Endothelial cell of umbilical vein (primary cell): ENCODE data around the gene ZFR2. TPM values are rescaled to one million over a fixed set of nuclear protein-coding genes. Genes with fewer than 3 reads are reported as not detected.

Source experiments
- BruUV-seq: library from RNA; stranded (reverse); fragments of 400-500 nt; replicated peaks from 2 replicates; lab custom pipeline; 2021; lab: Mats Ljungman, UMichigan
- CTCF ChIA-PET: fragments of 300-600, 350-600 bp; sonication (Branson Sonifier 250); formaldehyde crosslinking; loops from one replicate; lab custom pipeline; 2021; ENCODE audit warnings: antibody characterized with exemption, inconsistent platforms; lab: Charles Lee
- POLR2A ChIA-PET: fragments of 300-600, 350-600 bp; sonication (Branson Sonifier 250); formaldehyde crosslinking; loops from one replicate; lab custom pipeline; 2021; ENCODE audit warnings: antibody characterized with exemption, inconsistent platforms; lab: Charles Lee
- DNase-seq: peaks from one replicate; pipeline ENCODE4 v3.0.0-alpha.2; 2011; ENCODE audit warnings: low read depth, low spot score
- FAIRE-seq: peaks from 2 replicates; lab custom pipeline; 2011; peaks lifted over from hg19 to GRCh38; lab: Jason Lieb, UNC
- H2AFZ ChIP-seq: 2 replicates; pipeline ENCODE4 v1.6.0; 2012; ENCODE audit warnings: low read depth, low read length, control low read depth, inconsistent platforms
- H3K27ac ChIP-seq: 2 replicates; pipeline ENCODE4 v1.5.1; 2011; ENCODE audit warnings: low read depth, mild to moderate bottlenecking, control low read depth, low read length, moderate library complexity; ENCODE audit not compliant: insufficient read depth
- H3K27me3 ChIP-seq, 2 experiments: 2 replicates each; pipeline versions ENCODE4 v1.6.0 to v1.6.1; 2011; ENCODE audit warnings: low read length in 2 of 2, mixed read lengths in 1 of 2; ENCODE audit not compliant: control insufficient read depth in 2 of 2, insufficient read depth in 2 of 2
- H3K36me3 ChIP-seq, 2 experiments: 2 replicates in 1 of 2; 3 replicates in 1 of 2; pipeline ENCODE4 v1.5.1; 2011; ENCODE audit warnings: low read length in 2 of 2, mild to moderate bottlenecking in 1 of 2, moderate library complexity in 1 of 2; ENCODE audit not compliant: control insufficient read depth in 2 of 2, insufficient read depth in 2 of 2; ENCODE audit errors: extremely low read depth in 1 of 2
- H3K4me1 ChIP-seq: 3 replicates; pipeline ENCODE4 v1.5.1; 2011; ENCODE audit warnings: mild to moderate bottlenecking, low read length; ENCODE audit not compliant: control insufficient read depth, insufficient read depth; ENCODE audit errors: extremely low read depth
- H3K4me2 ChIP-seq: 2 replicates; pipeline ENCODE4 v1.6.1; 2011; ENCODE audit warnings: low read length, control low read depth, mixed read lengths; ENCODE audit not compliant: insufficient read depth
- H3K4me3 ChIP-seq, 3 experiments: fragments of 200-600 bp in 1 of 3; sonication (generic), shearing (Covaris generic) in 1 of 3; replicated peaks in 1 of 3; 2 replicates each; pipeline ENCODE4 v1.5.1; 2011 to 2016; ENCODE audit warnings: control low read depth in 3 of 3, low read length in 3 of 3, mild to moderate bottlenecking in 2 of 3, inconsistent platforms in 1 of 3, low read depth in 1 of 3, moderate library complexity in 1 of 3; ENCODE audit not compliant: insufficient read depth in 1 of 3
- H3K79me2 ChIP-seq: 2 replicates; pipeline ENCODE4 v1.6.0; 2012; ENCODE audit warnings: low read length, inconsistent platforms; ENCODE audit not compliant: control insufficient read depth, insufficient read depth
- H3K9ac ChIP-seq: replicated peaks from 2 replicates; pipeline ENCODE3; 2011; ENCODE audit warnings: low read length, control low read depth; ENCODE audit not compliant: insufficient read depth; ENCODE audit errors: extremely low read depth
- H3K9me1 ChIP-seq: replicated peaks from 3 replicates; pipeline ENCODE4 v1.6.0; 2011; ENCODE audit warnings: mild to moderate bottlenecking, low read length; ENCODE audit not compliant: control insufficient read depth, insufficient read depth; ENCODE audit errors: extremely low read depth
- H3K9me3 ChIP-seq: replicated peaks from 2 replicates; pipeline ENCODE4 v1.5.1; 2012; ENCODE audit warnings: low read length, inconsistent platforms; ENCODE audit not compliant: control insufficient read depth, insufficient read depth
- H4K20me1 ChIP-seq: replicated peaks from 2 replicates; pipeline ENCODE3; 2011; ENCODE audit warnings: mild to moderate bottlenecking, low read length; ENCODE audit not compliant: control insufficient read depth, insufficient read depth; ENCODE audit errors: extremely low read depth
- CTCF ChIP-seq, 2 donors: IDR thresholded peaks; 1 replicate in 1 of 2; 2 replicates in 1 of 2; pipeline ENCODE4 v1.5.1; 2011; ENCODE audit warnings: low read length in 2 of 2, mild to moderate bottlenecking in 2 of 2, moderate library complexity in 2 of 2, control low read depth in 1 of 2, inconsistent platforms in 1 of 2, low read depth in 1 of 2; ENCODE audit not compliant: insufficient read depth in 1 of 2; ENCODE audit errors: extremely low read depth in 1 of 2
- EZH2 ChIP-seq: IDR thresholded peaks from 2 replicates; pipeline ENCODE4 v1.6.1; 2012; ENCODE audit warnings: borderline replicate concordance, low read depth, mild to moderate bottlenecking, moderate library complexity, low read length, inconsistent platforms; ENCODE audit not compliant: severe bottlenecking
- GATA2 ChIP-seq: IDR thresholded peaks from 2 replicates; pipeline ENCODE4 v1.7.0; 2011; ENCODE audit warnings: low read depth, mild to moderate bottlenecking, moderate library complexity, mixed read lengths, low read length; ENCODE audit not compliant: insufficient read length, insufficient read depth
- JUN ChIP-seq: IDR thresholded peaks from 2 replicates; pipeline ENCODE4 v1.6.1; 2011; ENCODE audit warnings: borderline replicate concordance, low read depth; ENCODE audit not compliant: insufficient read length, insufficient read depth
- MAX ChIP-seq: IDR thresholded peaks from 2 replicates; pipeline ENCODE4 v1.6.1; 2011; ENCODE audit not compliant: insufficient read depth, insufficient read length
- MYC ChIP-seq: IDR thresholded peaks from one replicate; pipeline ENCODE4 v1.6.1; 2011; ENCODE audit warnings: mild to moderate bottlenecking, low read depth, low read length
- POLR2A ChIP-seq: IDR thresholded peaks from 2 replicates; pipeline ENCODE4 v1.6.1; 2012; ENCODE audit warnings: low read depth, mild to moderate bottlenecking, control low read depth, low read length
- POLR2AphosphoS5 ChIP-seq: IDR thresholded peaks from 2 replicates; pipeline ENCODE4 v1.6.1; 2012; ENCODE audit warnings: low read depth, mild to moderate bottlenecking, control low read depth, low read length, moderate library complexity; ENCODE audit not compliant: insufficient read depth
- dilution Hi-C: fragments of 300-500 bp; cut with MboI; formaldehyde crosslinking; loops from one replicate; pipeline ENCODE4 v1.15.0; 2019; ENCODE audit warnings: low sequenced_read_pairs; ENCODE audit not compliant: extremely low pct_ligation_motif_present
- intact Hi-C: fragments of 100-400 bp; cut with micrococcal nuclease; formaldehyde crosslinking; loops from one replicate; pipeline ENCODE4 v1.10.0; 2022
- polyA plus RNA-seq, 4 experiments: library from polyadenylated mRNA; depleted of rRNA in 3 of 4; stranded (reverse) in 3 of 4; unstranded in 1 of 4; fragments of >200 nt; gene quantifications; 2 replicates each; pipeline versions ENCODE4 v1.2.1 to v1.2.3, GENCODE V29; 2011 to 2012; ENCODE audit warnings: missing spikeins in 1 of 4
- total RNA-seq: library from RNA; stranded (reverse); gene quantifications from 2 replicates; pipeline ENCODE4 v1.2.3, GENCODE V29; 2021

The ZFR2 gene
- total and polyA plus RNA-seq, 2 donors (not counting 3 experiments of a cell fraction or from before 2014, with no cell fraction given): not detected

- Histone ChIP-seq H3K27ac (no peak overlapping the region), H3K9me1 (no peaks in the 10 kb centered on the region), H3K36me3 (no peaks in the 10 kb centered on the region), H3K27me3 (peaks cover 8 to 9% of the 10 kb centered on the region in 2 experiments), H4K20me1 (no peaks in the 10 kb centered on the region), H3K4me3 (no peak overlapping the region), H3K9ac (no peak overlapping the region), H3K9me3 (peaks cover 2% of the 10 kb centered on the region), H3K79me2 (no peaks in the 10 kb centered on the region), H3K4me1 (no peaks in the 10 kb centered on the region), H3K4me2 (no peak overlapping the region), H2AFZ (no peak overlapping the region)
- POLR2A ChIA-PET: no interaction called here
- no TSS peak for BruUV-seq
- intact Hi-C loops (no loop called here), dilution Hi-C loops (no loop called here)
- no peak for FAIRE-seq
- DNase-seq: no peak
- CTCF ChIA-PET: no interaction called here
- TF ChIP-seq JUN: no peak
- TF ChIP-seq EZH2: no peak
- TF ChIP-seq POLR2A: no peak
- TF ChIP-seq POLR2AphosphoS5: no peak
- no peak for TF ChIP-seq CTCF (IDR thresholded peaks at IDR 0.05; ENCODE audit: extremely low read depth in 1 of 2, insufficient read depth in 1 of 2, low read depth in 1 of 2, low read length in 2 of 2)
- no peak for TF ChIP-seq MAX
Measured at GRCh38 chr19:3781603-3782002, 87.2 kb downstream of the ZFR2 start.

GRCh38 chr19:3780786-3781304, 88.0 kb downstream of the ZFR2 start:
- Histone ChIP-seq H3K9me1 (no peaks in the 10 kb centered on the region), H2AFZ (no peak overlapping the region), H3K9me3 (peaks cover 2% of the 10 kb centered on the region), H3K27ac (no peak overlapping the region), H3K27me3 (peaks cover 8 to 9% of the 10 kb centered on the region in 2 experiments), H4K20me1 (no peaks in the 10 kb centered on the region), H3K9ac (no peak overlapping the region), H3K4me2 (no peak overlapping the region), H3K79me2 (no peaks in the 10 kb centered on the region), H3K36me3 (no peaks in the 10 kb centered on the region), H3K4me1 (no peaks in the 10 kb centered on the region), H3K4me3 (no peak overlapping the region)
- dilution Hi-C loops: no loop called here
- intact Hi-C loops: no loop called here
- no peak for DNase-seq
- no TSS peak for BruUV-seq
- TF ChIP-seq MYC (no peak), GATA2 (no peak)
- POLR2A ChIA-PET: no interaction called here
- FAIRE-seq: no peak
- CTCF ChIA-PET: no interaction called here
